HepG2 (cell line): ENCODE results near the gene ECM1. TPM values are rescaled to one million over a fixed set of nuclear protein-coding genes. Genes with fewer than 3 reads are reported as not detected.

Source experiments
- ATAC-seq: fragments of 200-7000 bp; cut with Tn5 transposase; 3 replicates; pipeline ENCODE4 v1.9.1; 2020; ENCODE audit warnings: mild to moderate bottlenecking, moderate library complexity
- BruUV-seq: library from RNA; stranded (reverse); fragments of 400-500 nt; replicated peaks from 2 replicates; lab custom pipeline; 2021; lab: Mats Ljungman, UMichigan
- CTCF ChIA-PET: fragments of 300-600 bp; formaldehyde crosslinking; extraction: SDS; loops from one replicate; lab custom pipeline; 2021; ENCODE audit warnings: low total read pairs, inconsistent platforms, low intra/inter-chr PET ratio; lab: Yijun Ruan, JAX
- POLR2A ChIA-PET: fragments of 350-600 bp; sonication (Branson Sonifier 250); formaldehyde crosslinking; loops from one replicate; lab custom pipeline; 2020; ENCODE audit warnings: antibody characterized with exemption, inconsistent platforms; lab: Yijun Ruan, JAX
- DNase-seq: peaks from one replicate; pipeline ENCODE4 v3.0.0-alpha.2; 2015; ENCODE audit warnings: low spot score
- FAIRE-seq: peaks from 3 replicates; lab custom pipeline; 2011; peaks lifted over from hg19 to GRCh38; lab: Jason Lieb, UNC
- H2AFZ ChIP-seq: one replicate; pipeline ENCODE4 v1.6.1; 2011; ENCODE audit warnings: low read length, inconsistent platforms
- H3K27ac ChIP-seq: fragments of 300-600 bp; 3 replicates; pipeline ENCODE4 v1.8.0; 2011; ENCODE audit warnings: mixed run types, mild to moderate bottlenecking, mixed read lengths, low read length, inconsistent platforms; ENCODE audit not compliant: insufficient read depth; ENCODE audit errors: extremely low read length
- H3K27me3 ChIP-seq, 2 experiments: fragments of 200-600 bp in 1 of 2; 2 replicates in 1 of 2; 3 replicates in 1 of 2; pipeline versions ENCODE4 v1.6.0 to v1.8.0; 2011; ENCODE audit warnings: low read length in 2 of 2, mild to moderate bottlenecking in 2 of 2, moderate library complexity in 2 of 2, inconsistent platforms in 1 of 2; ENCODE audit not compliant: insufficient read depth in 2 of 2, control insufficient read depth in 1 of 2
- H3K36me3 ChIP-seq, 2 experiments: fragments of 200-600 bp in 1 of 2; replicated peaks in 1 of 2; 2 replicates in 1 of 2; 3 replicates in 1 of 2; pipeline versions ENCODE4 v1.5.1 to v1.8.0; 2011; ENCODE audit warnings: low read length in 2 of 2, inconsistent platforms in 1 of 2; ENCODE audit not compliant: insufficient read depth in 2 of 2, control insufficient read depth in 1 of 2
- H3K4me1 ChIP-seq: 2 replicates; pipeline ENCODE4 v1.5.1; 2012; ENCODE audit warnings: low read length, inconsistent platforms; ENCODE audit not compliant: insufficient read depth
- H3K4me2 ChIP-seq: 2 replicates; pipeline ENCODE4 v1.6.0; 2011; ENCODE audit warnings: low read depth, low read length, inconsistent platforms
- H3K4me3 ChIP-seq, 3 experiments: fragments of 200-600 bp in 1 of 3; sonication (generic), shearing (Covaris generic) in 1 of 3; replicated peaks in 1 of 3; 2 replicates each; pipeline ENCODE4 v1.5.1; 2011 to 2016; ENCODE audit warnings: low read length in 3 of 3, inconsistent platforms in 2 of 3, low read depth in 2 of 3, mild to moderate bottlenecking in 2 of 3, control low read depth in 1 of 3, mixed read lengths in 1 of 3; ENCODE audit not compliant: insufficient read depth in 1 of 3
- H3K79me2 ChIP-seq: one replicate; pipeline ENCODE4 v1.6.1; 2011; ENCODE audit warnings: low read length, inconsistent platforms; ENCODE audit not compliant: insufficient read depth
- H3K9ac ChIP-seq: 2 replicates; pipeline ENCODE4 v1.6.0; 2011; ENCODE audit warnings: mild to moderate bottlenecking, low read depth, low read length, inconsistent platforms; ENCODE audit not compliant: insufficient read depth
- H3K9me3 ChIP-seq: 2 replicates; pipeline ENCODE4 v1.5.1; 2012; ENCODE audit warnings: mild to moderate bottlenecking, low read length
- H4K20me1 ChIP-seq: 2 replicates; pipeline ENCODE4 v1.6.0; 2011; ENCODE audit warnings: inconsistent platforms, mild to moderate bottlenecking, low read length, moderate library complexity; ENCODE audit not compliant: insufficient read depth
- BCL6 ChIP-seq: IDR thresholded peaks from 2 replicates; pipeline ENCODE4 v1.6.1; 2016; ENCODE audit warnings: missing genetic modification reagents, missing compliant biosample characterization
- CBFB ChIP-seq: sonication (generic); formaldehyde crosslinking; IDR thresholded peaks from 2 replicates; pipeline ENCODE4 v1.4.0; 2020; ENCODE audit warnings: missing genetic modification reagents
- CEBPB ChIP-seq: IDR thresholded peaks from 2 replicates; pipeline ENCODE4 v1.6.1; 2011; ENCODE audit warnings: low read depth, low read length, improper control_type of control experiment, borderline replicate concordance
- ETV6 ChIP-seq: sonication (generic); formaldehyde crosslinking; conservative IDR thresholded peaks from 2 replicates; pipeline ENCODE4 v1.4.0; 2020; ENCODE audit warnings: missing genetic modification reagents
- FOSL2 ChIP-seq: sonication (generic); formaldehyde crosslinking; IDR thresholded peaks from 2 replicates; pipeline ENCODE4 v1.4.0; 2020; ENCODE audit warnings: missing genetic modification reagents
- HNRNPK ChIP-seq: fragments of 200-400 bp; formaldehyde crosslinking; IDR thresholded peaks from 2 replicates; pipeline ENCODE4 v1.6.1; 2018; ENCODE audit warnings: low read length, low read depth, moderate library complexity, mild to moderate bottlenecking; ENCODE audit not compliant: poor library complexity, severe bottlenecking
- HNRNPLL ChIP-seq: fragments of 200-400 bp; formaldehyde crosslinking; IDR thresholded peaks from 2 replicates; pipeline ENCODE4 v1.6.1; 2017; ENCODE audit warnings: mild to moderate bottlenecking, low read depth, low read length; ENCODE audit not compliant: poor library complexity, severe bottlenecking
- HOXA5 ChIP-seq: sonication (generic); formaldehyde crosslinking; IDR thresholded peaks from 2 replicates; pipeline ENCODE4 v1.4.0; 2020; ENCODE audit warnings: missing genetic modification reagents
- KDM3A ChIP-seq: IDR thresholded peaks from 2 replicates; pipeline ENCODE4 v1.6.1; 2018; ENCODE audit warnings: low read depth, missing compliant biosample characterization
- YEATS2 ChIP-seq: sonication (generic); formaldehyde crosslinking; IDR thresholded peaks from 2 replicates; pipeline ENCODE4 v1.4.0; 2020; ENCODE audit warnings: missing genetic modification reagents, borderline replicate concordance
- WGBS: methylation state at CpG from one replicate; pipeline ENCODE4 v1.1.6; 2017; ENCODE audit warnings: low lambda C conversion rate; 5-methylcytosine and 5-hydroxymethylcytosine counted together
- in situ Hi-C: cut with HindIII; loops from 2 replicates; pipeline ENCODE4 v1.10.0; 2017; ENCODE audit warnings: low pct_unique_long_range_greater_than_20kb; ENCODE audit not compliant: extremely low pct_ligation_motif_present
- intact Hi-C: fragments of 100-400 bp; cut with micrococcal nuclease; formaldehyde crosslinking; loops from one replicate; pipeline ENCODE4 v1.10.0; 2022; ENCODE audit not compliant: unreplicated experiment
- polyA plus RNA-seq, 8 experiments: library from polyadenylated mRNA; depleted of rRNA in 3 of 8; stranded (reverse) in 7 of 8; unstranded in 1 of 8; fragments of >200 nt; fragmentation: Illumina TruSeq in 4 of 8; extraction: Trizol in 4 of 8; gene quantifications; 2 replicates each; pipeline versions ENCODE4 v1.2.1 to v1.2.3, GENCODE V29; 2011 to 2016; ENCODE audit warnings: low read depth in 4 of 8, missing spikeins in 1 of 8, mixed read lengths in 1 of 8; ENCODE audit not compliant: insufficient read depth in 1 of 8
- total RNA-seq, 5 experiments: library from RNA; depleted of rRNA; stranded (reverse); fragments of >200 nt; fragmentation: Illumina TruSeq; extraction: Trizol; gene quantifications; 2 replicates each; pipeline ENCODE4 v1.2.3, GENCODE V29; 2016; ENCODE audit warnings: low read depth in 1 of 5
- TF ChIP-seq, protein P1 (sequence below): IDR thresholded peaks from 2 replicates; pipeline ENCODE4 v1.6.1; 2016; ENCODE audit warnings: missing biosample characterization, missing genetic modification reagents, low read depth
- TF ChIP-seq, protein P2 (sequence below): sonication (generic); formaldehyde crosslinking; IDR thresholded peaks from 2 replicates; pipeline ENCODE4 v1.5.0; 2020; ENCODE audit warnings: mild to moderate bottlenecking, missing genetic modification reagents, moderate library complexity
- TF ChIP-seq, protein P3 (sequence below): IDR thresholded peaks from 2 replicates; pipeline ENCODE4 v1.6.1; 2016; ENCODE audit warnings: mild to moderate bottlenecking
- TF ChIP-seq, protein P4 (sequence below): sonication (generic); formaldehyde crosslinking; IDR thresholded peaks from 2 replicates; pipeline ENCODE4 v1.4.0; 2020; ENCODE audit warnings: mild to moderate bottlenecking, missing genetic modification reagents

ECM1 gene
- total and polyA plus RNA-seq, 2 of the 13 experiments (the other 11 are each of a cell fraction or from before 2014, with no cell fraction given) = 0.42 to 1.0 TPM

DNA sequence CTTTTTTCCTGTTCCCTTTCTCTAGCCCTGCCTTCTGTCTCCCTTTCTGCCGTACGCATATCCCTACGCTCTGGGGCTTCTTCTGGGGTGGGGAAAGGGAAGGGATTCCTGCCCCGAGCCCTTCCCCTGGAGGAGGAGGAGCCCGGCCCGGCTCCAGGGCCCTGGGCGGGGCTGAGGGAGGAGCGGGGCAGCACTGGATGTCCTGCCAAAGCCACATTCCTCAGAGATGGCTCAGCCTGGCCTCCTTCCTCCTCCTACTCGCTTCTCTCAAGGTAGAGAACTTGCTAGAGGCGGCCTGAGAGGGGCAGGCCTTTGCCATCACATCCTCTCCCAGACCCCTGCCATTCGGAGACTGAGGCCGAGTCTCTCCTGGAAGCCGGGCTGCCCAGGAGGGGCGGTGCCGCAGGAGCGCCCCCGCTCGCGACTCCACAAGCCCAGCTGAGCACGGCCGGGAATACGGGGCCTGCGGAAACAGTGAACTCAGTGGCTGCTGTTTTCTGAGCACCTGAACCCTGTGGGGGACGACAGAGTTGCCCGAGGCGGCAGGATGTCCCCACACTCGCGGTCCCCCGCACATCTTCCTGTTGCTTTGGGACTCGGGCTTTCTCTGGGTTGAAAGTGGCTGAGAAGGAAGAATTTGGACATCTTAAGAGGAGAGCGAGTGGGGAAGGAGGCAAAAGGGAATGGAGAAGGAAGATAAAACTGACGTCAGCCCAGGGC lies 53.5 kb downstream of the ECM1 start (continued):
- TF ChIP-seq, protein P1, sequence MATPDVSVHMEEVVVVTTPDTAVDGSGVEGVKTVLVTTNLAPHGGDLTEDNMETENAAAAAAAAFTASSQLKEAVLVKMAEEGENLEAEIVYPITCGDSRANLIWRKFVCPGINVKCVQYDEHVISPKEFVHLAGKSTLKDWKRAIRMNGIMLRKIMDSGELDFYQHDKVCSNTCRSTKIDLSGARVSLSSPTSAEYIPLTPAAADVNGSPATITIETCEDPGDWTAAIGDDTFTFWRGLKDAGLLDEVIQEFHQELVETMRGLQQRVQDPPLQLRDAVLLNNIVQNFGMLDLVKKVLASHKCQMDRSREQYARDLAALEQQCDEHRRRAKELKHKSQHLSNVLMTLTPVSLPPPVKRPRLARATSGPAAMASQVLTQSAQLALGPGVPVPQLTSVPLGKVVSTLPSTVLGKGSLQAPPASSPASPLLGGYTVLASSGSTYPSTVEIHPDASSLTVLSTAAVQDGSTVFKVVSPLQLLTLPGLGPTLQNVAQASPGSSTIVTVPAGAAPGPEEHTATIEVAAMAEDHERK = no peak
- TF ChIP-seq HNRNPLL (peak; percentile 76), HOXA5 (CRISPR knock-in tag) (peak; percentile 71; the same call in 1 of the 2 replicates), KDM3A (0 out of 2 replicates have a peak, but pooled peaks have one; percentile 19), FOSL2 (CRISPR knock-in tag) (peak; percentile 92)
- TF ChIP-seq, protein P2, sequence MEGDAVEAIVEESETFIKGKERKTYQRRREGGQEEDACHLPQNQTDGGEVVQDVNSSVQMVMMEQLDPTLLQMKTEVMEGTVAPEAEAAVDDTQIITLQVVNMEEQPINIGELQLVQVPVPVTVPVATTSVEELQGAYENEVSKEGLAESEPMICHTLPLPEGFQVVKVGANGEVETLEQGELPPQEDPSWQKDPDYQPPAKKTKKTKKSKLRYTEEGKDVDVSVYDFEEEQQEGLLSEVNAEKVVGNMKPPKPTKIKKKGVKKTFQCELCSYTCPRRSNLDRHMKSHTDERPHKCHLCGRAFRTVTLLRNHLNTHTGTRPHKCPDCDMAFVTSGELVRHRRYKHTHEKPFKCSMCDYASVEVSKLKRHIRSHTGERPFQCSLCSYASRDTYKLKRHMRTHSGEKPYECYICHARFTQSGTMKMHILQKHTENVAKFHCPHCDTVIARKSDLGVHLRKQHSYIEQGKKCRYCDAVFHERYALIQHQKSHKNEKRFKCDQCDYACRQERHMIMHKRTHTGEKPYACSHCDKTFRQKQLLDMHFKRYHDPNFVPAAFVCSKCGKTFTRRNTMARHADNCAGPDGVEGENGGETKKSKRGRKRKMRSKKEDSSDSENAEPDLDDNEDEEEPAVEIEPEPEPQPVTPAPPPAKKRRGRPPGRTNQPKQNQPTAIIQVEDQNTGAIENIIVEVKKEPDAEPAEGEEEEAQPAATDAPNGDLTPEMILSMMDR (CRISPR knock-in tag) = no peak
- TF ChIP-seq, all 625 proteins: peak for 112

DNA sequence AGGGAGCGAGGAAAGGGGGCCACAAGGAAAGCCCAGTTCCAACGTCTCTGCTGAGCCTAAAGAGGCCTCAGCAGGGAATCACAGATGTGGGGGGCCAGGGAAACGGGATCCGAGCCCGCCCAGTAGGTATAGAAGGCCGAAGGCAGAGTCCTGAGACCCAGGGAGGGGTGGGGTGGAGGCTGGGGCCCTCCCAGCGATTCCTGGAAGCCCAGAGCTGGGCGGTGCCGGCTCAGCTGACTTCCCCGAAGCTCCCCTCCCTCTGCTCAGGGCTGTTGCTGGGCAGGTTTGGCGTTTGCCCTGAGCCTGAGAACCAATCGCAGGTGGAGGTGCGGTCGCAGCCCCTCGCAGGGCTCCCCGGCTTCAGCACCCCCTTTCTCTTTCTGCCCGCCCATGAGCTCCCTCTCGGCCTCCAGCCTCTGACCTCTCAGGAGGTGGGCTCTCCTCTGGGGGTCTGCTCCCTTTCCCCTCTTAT lies 54.1 kb downstream of the ECM1 start:
- DNase-seq = peak; percentile 77
- ChIA-PET POLR2A (interaction anchor here (0.5 to 13.0 kb wide), 24 partner anchors 11 to 627 kb away, joined by 3 to 469 read pairs (median 4); partner anchors contain the start of genes ADAMTSL4, CA14, ENSA and FALEC), CTCF (interaction anchor here (1.3 to 1.7 kb wide), 2 partner anchors 14 to 60 kb away, joined by 4 to 15 read pairs; no protein-coding TSS in a partner anchor)
- Histone ChIP-seq H3K4me2 (peak overlapping the region; percentile 99), H3K4me3 (peak overlapping the region; percentile 72 to 80 (median 73)), H4K20me1 (no peaks in the 10 kb centered on the region), H3K4me1 (peaks cover 51% of the 10 kb centered on the region), H3K9me3 (no peaks in the 10 kb centered on the region), H3K9ac (peak overlapping the region; percentile 88), H3K79me2 (peaks cover 8% of the 10 kb centered on the region), H3K27me3 (no peaks in the 10 kb centered on the region), H3K27ac (peak overlapping the region; percentile 91), H3K36me3 (peaks cover 0 to 1% of the 10 kb centered on the region in 2 experiments; a peak in 1 of 5 replicates), H2AFZ (no peak overlapping the region)
- peak; percentile 82 for FAIRE-seq
- ATAC-seq = peak; percentile 72
- intact Hi-C loops (loop anchor here (1.0 to 5.0 kb wide), 2 partner anchors 59 to 135 kb away; partner anchors contain the start of gene GOLPH3L), in situ Hi-C loops (loop anchor here (5.0 kb wide), 2 partner anchors 65 to 250 kb away; partner anchors contain the start of gene ENSA)
- WGBS = under 1% methylated on average over 12 of the region's 18 CpGs
- BruUV-seq = no TSS peak
- TF ChIP-seq, protein P3, sequence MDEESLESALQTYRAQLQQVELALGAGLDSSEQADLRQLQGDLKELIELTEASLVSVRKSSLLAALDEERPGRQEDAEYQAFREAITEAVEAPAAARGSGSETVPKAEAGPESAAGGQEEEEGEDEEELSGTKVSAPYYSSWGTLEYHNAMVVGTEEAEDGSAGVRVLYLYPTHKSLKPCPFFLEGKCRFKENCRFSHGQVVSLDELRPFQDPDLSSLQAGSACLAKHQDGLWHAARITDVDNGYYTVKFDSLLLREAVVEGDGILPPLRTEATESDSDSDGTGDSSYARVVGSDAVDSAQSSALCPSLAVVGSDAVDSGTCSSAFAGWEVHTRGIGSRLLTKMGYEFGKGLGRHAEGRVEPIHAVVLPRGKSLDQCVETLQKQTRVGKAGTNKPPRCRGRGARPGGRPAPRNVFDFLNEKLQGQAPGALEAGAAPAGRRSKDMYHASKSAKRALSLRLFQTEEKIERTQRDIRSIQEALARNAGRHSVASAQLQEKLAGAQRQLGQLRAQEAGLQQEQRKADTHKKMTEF (CRISPR knock-in tag) = peak; percentile 85; the same call in 1 of the 2 replicates
- TF ChIP-seq CBFB (CRISPR knock-in tag) = peak; percentile 74; the same call in 1 of the 2 replicates
- TF ChIP-seq CEBPB = no peak
- peak; percentile 57; the same call in 1 of the 2 replicates for TF ChIP-seq YEATS2 (CRISPR knock-in tag)
- TF ChIP-seq, protein P4, sequence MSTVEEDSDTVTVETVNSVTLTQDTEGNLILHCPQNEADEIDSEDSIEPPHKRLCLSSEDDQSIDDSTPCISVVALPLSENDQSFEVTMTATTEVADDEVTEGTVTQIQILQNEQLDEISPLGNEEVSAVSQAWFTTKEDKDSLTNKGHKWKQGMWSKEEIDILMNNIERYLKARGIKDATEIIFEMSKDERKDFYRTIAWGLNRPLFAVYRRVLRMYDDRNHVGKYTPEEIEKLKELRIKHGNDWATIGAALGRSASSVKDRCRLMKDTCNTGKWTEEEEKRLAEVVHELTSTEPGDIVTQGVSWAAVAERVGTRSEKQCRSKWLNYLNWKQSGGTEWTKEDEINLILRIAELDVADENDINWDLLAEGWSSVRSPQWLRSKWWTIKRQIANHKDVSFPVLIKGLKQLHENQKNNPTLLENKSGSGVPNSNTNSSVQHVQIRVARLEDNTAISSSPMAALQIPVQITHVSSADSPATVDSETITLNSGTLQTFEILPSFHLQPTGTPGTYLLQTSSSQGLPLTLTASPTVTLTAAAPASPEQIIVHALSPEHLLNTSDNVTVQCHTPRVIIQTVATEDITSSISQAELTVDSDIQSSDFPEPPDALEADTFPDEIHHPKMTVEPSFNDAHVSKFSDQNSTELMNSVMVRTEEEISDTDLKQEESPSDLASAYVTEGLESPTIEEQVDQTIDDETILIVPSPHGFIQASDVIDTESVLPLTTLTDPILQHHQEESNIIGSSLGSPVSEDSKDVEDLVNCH (CRISPR knock-in tag) = no peak
- peak; percentile 97 for TF ChIP-seq BCL6 (CRISPR knock-in tag)
- TF ChIP-seq ETV6 (CRISPR knock-in tag) = 0 out of 2 replicates have a peak, but pooled peaks have one; percentile 31
- peak; percentile 48 for TF ChIP-seq HNRNPK
